Esophagus mucosa (tissue), 1 donor: ENCODE measurements around the gene MORC3. TPM values are rescaled to one million over a fixed set of nuclear protein-coding genes. Genes with fewer than 3 reads are reported as not detected.
A peak's percentile ranks its signal among the peaks of the same experiment; 100 is the strongest.
"Not testable (repeated sequence)": the region's sequence is repeated elsewhere in the genome, so short reads cannot be mapped to it uniquely, and the experiment has no call there.

Source experiments
- ATAC-seq: fragments of 200-7000 bp; cut with Tn5 transposase; one replicate; pipeline ENCODE4 v1.9.1; 2020
- total RNA-seq: library from RNA; stranded (reverse); gene quantifications from one replicate; pipeline ENCODE4 v1.2.4, GENCODE V29; 2023
- donor health status: DM: yes; HTN: yes; CAD: no.

The MORC3 gene
- total RNA-seq, 1 donor from 2014 or later: 28.8 TPM

- no peak for ATAC-seq
Observed at GRCh38 chr21:36322083-36322424, 2.1 kb downstream of the MORC3 start.

GRCh38 chr21:36323032-36323431 lies 3.0 kb downstream of the MORC3 start:
- no peak for ATAC-seq

- ATAC-seq: peak; percentile 29
Observed at GRCh38 chr21:36325373-36326010, 5.5 kb downstream of the MORC3 start.

- peak; percentile 73 for ATAC-seq
Observed at GRCh38 chr21:36330904-36331303, 10.9 kb downstream of the MORC3 start.

GRCh38 chr21:36337099-36337509 lies 17.1 kb downstream of the MORC3 start:
- ATAC-seq: peak; percentile 93

GRCh38 chr21:36338975-36339374 lies 19.0 kb downstream of the MORC3 start:
- ATAC-seq: no peak

- not testable (repeated sequence) for ATAC-seq
Observed at GRCh38 chr21:36342581-36342980, 22.6 kb downstream of the MORC3 start.

GRCh38 chr21:36344931-36345330 lies 24.9 kb downstream of the MORC3 start:
- ATAC-seq: no peak

- no peak for ATAC-seq
Observed at GRCh38 chr21:36347278-36347961, 27.4 kb downstream of the MORC3 start.

- no peak for ATAC-seq
Observed at GRCh38 chr21:36347962-36348328, 27.9 kb downstream of the MORC3 start.

- no peak for ATAC-seq
Observed at GRCh38 chr21:36349315-36349714, 29.3 kb downstream of the MORC3 start.

GRCh38 chr21:36350282-36350910 lies 30.4 kb downstream of the MORC3 start:
- ATAC-seq: no peak

- no peak for ATAC-seq
Observed at GRCh38 chr21:36354918-36355680, 35.1 kb downstream of the MORC3 start.

GRCh38 chr21:36355868-36356267 lies 35.9 kb downstream of the MORC3 start:
- no peak for ATAC-seq

GRCh38 chr21:36359185-36359584 lies 39.2 kb downstream of the MORC3 start:
- ATAC-seq: no peak

GRCh38 chr21:36369064-36369685 lies 49.2 kb downstream of the MORC3 start:
- ATAC-seq: no peak

GRCh38 chr21:36375994-36376393 lies 56.0 kb downstream of the MORC3 start:
- ATAC-seq: no peak

GRCh38 chr21:36377391-36377842 lies 57.4 kb downstream of the MORC3 start:
- no peak for ATAC-seq

GRCh38 chr21:36379251-36379650 lies 59.3 kb downstream of the MORC3 start:
- no peak for ATAC-seq

- no peak for ATAC-seq
Observed at GRCh38 chr21:36381841-36382589, 62.0 kb downstream of the MORC3 start.

GRCh38 chr21:36382722-36383121 lies 62.7 kb downstream of the MORC3 start:
- not testable (repeated sequence) for ATAC-seq

- ATAC-seq: peak; percentile 2
Observed at GRCh38 chr21:36384885-36385232, 64.9 kb downstream of the MORC3 start.
